NB4 (cell line): ENCODE results near the gene ACSBG1.

Source experiments
- POLR2A ChIP-seq: IDR thresholded peaks from 2 replicates; pipeline ENCODE4 v1.6.1; 2011; ENCODE audit warnings: mild to moderate bottlenecking; ENCODE audit not compliant: insufficient read length; ENCODE audit errors: extremely low read depth
- TF ChIP-seq, protein P1 (sequence below): IDR thresholded peaks from one replicate; pipeline ENCODE4 v1.5.1; 2012; ENCODE audit warnings: low read depth, low read length
- TF ChIP-seq, protein P2 (sequence below): IDR thresholded peaks from 2 replicates; pipeline ENCODE4 v1.6.1; 2011; ENCODE audit warnings: low read depth, low read length

DNA sequence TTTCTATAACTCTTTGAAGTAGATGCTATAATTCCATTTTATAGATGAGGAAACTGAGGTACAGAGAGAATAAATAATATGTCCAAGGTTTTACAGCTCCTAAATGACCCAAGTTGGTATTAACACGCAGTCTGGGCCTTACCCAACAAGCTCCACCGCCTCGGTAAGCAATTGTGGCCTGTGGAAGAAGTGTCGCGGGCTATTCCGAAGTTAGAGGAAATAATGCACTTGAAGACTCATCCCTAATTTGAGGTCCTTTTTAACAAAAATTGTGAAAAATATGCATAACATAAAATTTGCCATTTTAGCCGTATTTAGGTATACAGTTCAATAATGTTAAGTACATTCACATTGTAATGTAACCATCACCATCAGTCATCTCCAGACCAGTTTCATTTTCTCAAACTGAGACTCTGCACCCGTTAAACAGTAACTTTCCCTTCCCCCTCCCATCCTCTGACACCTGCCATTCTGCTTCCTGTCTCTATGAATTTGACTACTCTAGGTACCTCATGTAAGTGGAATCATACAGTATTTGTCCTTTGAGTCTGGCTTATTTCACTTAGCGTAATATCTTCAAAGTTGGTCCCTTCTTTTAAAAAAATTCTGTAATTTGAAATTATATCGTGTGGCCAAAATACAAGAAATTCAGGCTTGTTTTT lies 67.0 kb downstream of the ACSBG1 start:
- TF ChIP-seq, protein P1, sequence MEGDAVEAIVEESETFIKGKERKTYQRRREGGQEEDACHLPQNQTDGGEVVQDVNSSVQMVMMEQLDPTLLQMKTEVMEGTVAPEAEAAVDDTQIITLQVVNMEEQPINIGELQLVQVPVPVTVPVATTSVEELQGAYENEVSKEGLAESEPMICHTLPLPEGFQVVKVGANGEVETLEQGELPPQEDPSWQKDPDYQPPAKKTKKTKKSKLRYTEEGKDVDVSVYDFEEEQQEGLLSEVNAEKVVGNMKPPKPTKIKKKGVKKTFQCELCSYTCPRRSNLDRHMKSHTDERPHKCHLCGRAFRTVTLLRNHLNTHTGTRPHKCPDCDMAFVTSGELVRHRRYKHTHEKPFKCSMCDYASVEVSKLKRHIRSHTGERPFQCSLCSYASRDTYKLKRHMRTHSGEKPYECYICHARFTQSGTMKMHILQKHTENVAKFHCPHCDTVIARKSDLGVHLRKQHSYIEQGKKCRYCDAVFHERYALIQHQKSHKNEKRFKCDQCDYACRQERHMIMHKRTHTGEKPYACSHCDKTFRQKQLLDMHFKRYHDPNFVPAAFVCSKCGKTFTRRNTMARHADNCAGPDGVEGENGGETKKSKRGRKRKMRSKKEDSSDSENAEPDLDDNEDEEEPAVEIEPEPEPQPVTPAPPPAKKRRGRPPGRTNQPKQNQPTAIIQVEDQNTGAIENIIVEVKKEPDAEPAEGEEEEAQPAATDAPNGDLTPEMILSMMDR = no peak
- no peak for TF ChIP-seq POLR2A
- TF ChIP-seq, protein P2, sequence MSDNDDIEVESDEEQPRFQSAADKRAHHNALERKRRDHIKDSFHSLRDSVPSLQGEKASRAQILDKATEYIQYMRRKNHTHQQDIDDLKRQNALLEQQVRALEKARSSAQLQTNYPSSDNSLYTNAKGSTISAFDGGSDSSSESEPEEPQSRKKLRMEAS = no peak
